PC-3 (cell line): Measurements from ENCODE around the gene ZHX3. TPM values are rescaled to one million over a fixed set of nuclear protein-coding genes. Genes with fewer than 3 reads are reported as not detected.

Experiments used
- ATAC-seq: fragments of 200-7000 bp; cut with Tn5 transposase; 2 replicates; pipeline ENCODE4 v1.9.1; 2020; ENCODE audit warnings: mild to moderate bottlenecking, moderate library complexity
- BruUV-seq: library from RNA; stranded (reverse); fragments of 400-500 nt; replicated peaks from 2 replicates; lab custom pipeline; 2021; lab: Mats Ljungman, UMichigan
- CTCF ChIA-PET: fragments of 300-600 bp; sonication (Branson Sonifier 250); formaldehyde crosslinking; loops from one replicate; lab custom pipeline; 2022; ENCODE audit warnings: antibody characterized with exemption; lab: Charles Lee
- POLR2A ChIA-PET: fragments of 300-600 bp; sonication (Branson Sonifier 250); formaldehyde crosslinking; loops from one replicate; lab custom pipeline; 2022; ENCODE audit warnings: antibody characterized with exemption; ENCODE audit not compliant: unreplicated experiment; lab: Charles Lee
- DNase-seq: peaks from one replicate; pipeline ENCODE4 v3.0.0-alpha.2; 2015
- H2AFZ ChIP-seq: fragments of 300-600 bp; sonication (generic); 2 replicates; pipeline ENCODE4 v1.6.0; 2016; ENCODE audit warnings: antibody characterized with exemption, low read length
- H3F3A ChIP-seq: fragments of 300-600 bp; sonication (generic); one replicate; pipeline ENCODE4 v1.6.0; 2017; ENCODE audit warnings: antibody characterized with exemption, low read length, control low read depth, mild to moderate bottlenecking; ENCODE audit not compliant: unreplicated experiment
- H3K27ac ChIP-seq: fragments of 300-600 bp; sonication (generic); 2 replicates; pipeline ENCODE4 v1.5.1; 2016; ENCODE audit warnings: mild to moderate bottlenecking, low read length
- H3K27me3 ChIP-seq: fragments of 300-600 bp; sonication (generic); 2 replicates; pipeline ENCODE4 v1.6.1; 2016; ENCODE audit warnings: low read length, mixed read lengths
- H3K36me3 ChIP-seq: fragments of 300-600 bp; sonication (generic); 2 replicates; pipeline ENCODE4 v1.6.1; 2016; ENCODE audit warnings: low read depth, mixed run types, low read length, mixed read lengths
- H3K4me1 ChIP-seq: fragments of 300-600 bp; sonication (generic); 2 replicates; pipeline ENCODE4 v1.5.1; 2016; ENCODE audit warnings: low read length; ENCODE audit not compliant: insufficient read depth
- H3K4me2 ChIP-seq: fragments of 300-600 bp; sonication (generic); 2 replicates; pipeline ENCODE4 v1.6.0; 2016; ENCODE audit warnings: low read length
- H3K4me3 ChIP-seq: fragments of 300-600 bp; sonication (generic); 2 replicates; pipeline ENCODE4 v1.5.1; 2016; ENCODE audit warnings: mild to moderate bottlenecking, low read length, mixed read lengths
- H3K79me2 ChIP-seq: fragments of 300-600 bp; sonication (generic); 2 replicates; pipeline ENCODE4 v1.6.1; 2017; ENCODE audit warnings: low read length, mixed read lengths
- H3K9ac ChIP-seq: fragments of 300-600 bp; sonication (generic); 2 replicates; pipeline ENCODE4 v1.6.0; 2016; ENCODE audit warnings: mild to moderate bottlenecking, low read length
- H3K9me2 ChIP-seq: fragments of 300-600 bp; sonication (generic); replicated peaks from 2 replicates; pipeline ENCODE4 v1.6.1; 2016; ENCODE audit warnings: mixed run types, low read length, mixed read lengths
- H3K9me3 ChIP-seq: fragments of 300-600 bp; sonication (generic); 2 replicates; pipeline ENCODE4 v1.6.1; 2016; ENCODE audit warnings: low read length, mixed read lengths
- H4K20me1 ChIP-seq: fragments of 300-600 bp; sonication (generic); 2 replicates; pipeline ENCODE4 v1.6.1; 2016; ENCODE audit warnings: low read length, mixed read lengths
- EZH2 ChIP-seq: fragments of 300-600 bp; sonication (generic); IDR thresholded peaks from one replicate; pipeline ENCODE4 v1.6.1; 2017; ENCODE audit warnings: antibody characterized with exemption, mild to moderate bottlenecking, low read length; ENCODE audit not compliant: unreplicated experiment
- EZH2phosphoT487 ChIP-seq: fragments of 300-600 bp; sonication (generic); IDR thresholded peaks from 2 replicates; pipeline ENCODE4 v1.6.1; 2018; ENCODE audit warnings: mild to moderate bottlenecking, antibody characterized with exemption, low read length, borderline replicate concordance
- intact Hi-C: fragments of 100-400 bp; cut with micrococcal nuclease; formaldehyde crosslinking; loops from 2 replicates; pipeline ENCODE4 v1.9.0; 2023
- total RNA-seq: library from RNA; depleted of rRNA; stranded (reverse); fragments of >200 nt; gene quantifications from 2 replicates; pipeline ENCODE4 v1.2.3, GENCODE V29; 2014
- TF ChIP-seq, protein P1 (sequence below): fragments of 300-600 bp; sonication (generic); conservative IDR thresholded peaks from 2 replicates; pipeline ENCODE4 v1.5.1; 2017; ENCODE audit warnings: antibody characterized with exemption, low read depth, mild to moderate bottlenecking, low read length

Gene ZHX3
- total RNA-seq, 1 experiment from 2014 or later, result 14.0 TPM

DNA sequence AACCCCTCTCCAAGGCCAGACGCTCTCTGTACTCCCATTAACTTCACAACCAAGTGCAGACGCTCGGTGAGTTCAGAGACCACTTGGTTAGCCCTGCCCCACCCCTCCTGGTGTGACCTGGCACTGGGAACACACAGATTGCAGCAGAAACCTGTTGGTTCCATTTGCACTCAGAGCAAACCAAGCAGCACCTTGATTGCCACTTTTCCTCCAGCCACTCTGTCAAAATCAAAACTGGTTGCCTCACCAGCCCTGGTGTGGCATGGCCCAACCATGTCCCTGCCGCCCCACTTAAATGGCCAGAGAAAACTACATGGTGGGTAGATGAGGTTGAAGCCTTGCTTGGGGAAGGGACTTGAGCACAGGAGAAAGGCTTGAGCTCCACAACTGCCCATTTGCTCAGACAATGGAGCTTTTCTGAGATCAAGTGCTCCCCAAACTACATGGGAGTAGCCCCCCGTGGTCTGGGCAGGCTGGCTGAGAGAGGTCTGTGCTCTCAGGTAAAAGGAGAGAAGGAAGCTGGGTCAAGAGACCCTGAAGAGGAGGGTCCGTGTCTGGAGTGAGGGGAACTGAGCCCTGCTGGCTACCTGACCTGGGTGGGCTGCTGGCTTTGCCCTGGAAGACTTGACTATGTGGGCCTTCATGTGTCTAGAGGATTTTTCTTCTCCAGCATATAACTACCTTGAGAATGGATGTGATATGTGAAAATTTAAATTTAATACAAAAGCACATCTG, 136.8 kb downstream of the ZHX3 start:
- BruUV-seq, result no TSS peak
- ChIA-PET CTCF (no interaction called here), POLR2A (no interaction called here)
- no peaks in the 10 kb centered on the region for H3K79me2 ChIP-seq
- intact Hi-C loops, result no loop called here
- no peak overlapping the region for H3K4me2 ChIP-seq
- no peaks in the 10 kb centered on the region for H3K27me3 ChIP-seq
- H3K9me3 ChIP-seq, result no peaks in the 10 kb centered on the region
- no peak overlapping the region for H3K9ac ChIP-seq
- H3K9me2 ChIP-seq, result no peaks in the 10 kb centered on the region
- H3K36me3 ChIP-seq, result peaks cover 12% of the 10 kb centered on the region; the same call in 1 of the 2 replicates
- ATAC-seq, result no peak
- H3K4me3 ChIP-seq, result no peak overlapping the region
- H4K20me1 ChIP-seq, result no peaks in the 10 kb centered on the region
- no peak overlapping the region for H2AFZ ChIP-seq
- no peak overlapping the region for H3K27ac ChIP-seq
- TF ChIP-seq, protein P1, sequence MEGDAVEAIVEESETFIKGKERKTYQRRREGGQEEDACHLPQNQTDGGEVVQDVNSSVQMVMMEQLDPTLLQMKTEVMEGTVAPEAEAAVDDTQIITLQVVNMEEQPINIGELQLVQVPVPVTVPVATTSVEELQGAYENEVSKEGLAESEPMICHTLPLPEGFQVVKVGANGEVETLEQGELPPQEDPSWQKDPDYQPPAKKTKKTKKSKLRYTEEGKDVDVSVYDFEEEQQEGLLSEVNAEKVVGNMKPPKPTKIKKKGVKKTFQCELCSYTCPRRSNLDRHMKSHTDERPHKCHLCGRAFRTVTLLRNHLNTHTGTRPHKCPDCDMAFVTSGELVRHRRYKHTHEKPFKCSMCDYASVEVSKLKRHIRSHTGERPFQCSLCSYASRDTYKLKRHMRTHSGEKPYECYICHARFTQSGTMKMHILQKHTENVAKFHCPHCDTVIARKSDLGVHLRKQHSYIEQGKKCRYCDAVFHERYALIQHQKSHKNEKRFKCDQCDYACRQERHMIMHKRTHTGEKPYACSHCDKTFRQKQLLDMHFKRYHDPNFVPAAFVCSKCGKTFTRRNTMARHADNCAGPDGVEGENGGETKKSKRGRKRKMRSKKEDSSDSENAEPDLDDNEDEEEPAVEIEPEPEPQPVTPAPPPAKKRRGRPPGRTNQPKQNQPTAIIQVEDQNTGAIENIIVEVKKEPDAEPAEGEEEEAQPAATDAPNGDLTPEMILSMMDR, result no peak
- no peak for TF ChIP-seq EZH2
- TF ChIP-seq EZH2phosphoT487, result no peak
- H3K4me1 ChIP-seq, result peaks cover 28% of the 10 kb centered on the region
- H3F3A ChIP-seq, result no peaks in the 10 kb centered on the region
- DNase-seq, result no peak

DNA sequence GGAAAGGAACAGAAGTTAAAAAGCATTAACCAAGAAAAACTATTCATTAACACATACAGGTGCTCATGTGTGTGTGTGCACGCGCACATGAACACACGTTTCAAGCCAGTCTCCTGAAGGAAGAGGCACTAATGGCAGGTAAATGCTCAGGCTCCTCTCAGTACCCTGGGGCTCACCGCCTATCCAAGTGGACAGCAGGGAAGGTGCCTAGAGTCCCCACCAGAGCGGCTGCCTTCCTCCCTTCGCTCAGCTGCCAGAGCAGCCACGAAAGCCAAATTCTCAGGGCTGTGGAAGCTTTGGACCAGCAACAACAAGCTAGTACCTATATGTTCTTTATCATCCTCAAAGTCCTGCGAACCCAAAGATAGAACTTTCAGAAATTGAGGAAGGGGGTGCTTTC, 137.6 kb downstream of the ZHX3 start:
- CTCF ChIA-PET, result no interaction called here
- H3K27ac ChIP-seq, result no peak overlapping the region
- H3K4me1 ChIP-seq, result peaks cover 28% of the 10 kb centered on the region
- no peak overlapping the region for H3K9ac ChIP-seq
- DNase-seq (no peak), ATAC-seq (no peak)
- no peaks in the 10 kb centered on the region for H4K20me1 ChIP-seq
- no peak overlapping the region for H2AFZ ChIP-seq
- no peaks in the 10 kb centered on the region for H3K9me2 ChIP-seq
- H3K27me3 ChIP-seq, result no peaks in the 10 kb centered on the region
- no peaks in the 10 kb centered on the region for H3K79me2 ChIP-seq
- POLR2A ChIA-PET, result no interaction called here
- TF ChIP-seq EZH2 (no peak), EZH2phosphoT487 (no peak)
- TF ChIP-seq, protein P1, result no peak
- peaks cover 12% of the 10 kb centered on the region; the same call in 1 of the 2 replicates for H3K36me3 ChIP-seq
- no peak overlapping the region for H3K4me3 ChIP-seq
- H3F3A ChIP-seq, result no peaks in the 10 kb centered on the region
- no peak overlapping the region for H3K4me2 ChIP-seq
- intact Hi-C loops, result no loop called here
- no TSS peak for BruUV-seq
- no peaks in the 10 kb centered on the region for H3K9me3 ChIP-seq

DNA sequence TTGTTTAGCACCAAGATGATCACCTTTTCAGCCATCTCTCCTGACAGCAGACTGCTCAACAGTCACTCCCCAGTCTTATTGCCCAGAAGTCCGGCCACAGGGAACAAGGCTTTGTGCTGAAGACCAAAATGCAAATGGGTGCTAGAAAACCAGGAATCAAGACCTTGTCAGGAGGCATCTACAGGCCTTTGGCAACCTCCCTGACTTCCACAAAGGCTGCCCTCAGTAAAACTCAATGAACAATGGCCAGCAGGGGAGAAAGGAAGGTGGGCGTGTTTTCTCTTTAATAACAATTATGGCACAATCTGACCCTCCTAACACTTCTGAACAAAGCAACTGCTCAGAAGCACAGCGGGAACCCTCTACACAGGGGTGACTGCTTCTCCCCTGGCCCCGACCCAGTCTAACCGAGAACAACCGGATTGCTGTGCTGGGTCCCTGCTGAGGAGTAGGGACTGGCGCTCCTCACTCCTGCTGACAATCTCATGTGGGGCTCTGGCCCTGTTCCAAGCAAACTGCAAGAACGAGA, 138.6 kb downstream of the ZHX3 start:
- TF ChIP-seq EZH2 (no peak), EZH2phosphoT487 (no peak)
- TF ChIP-seq, protein P1, result no peak
- no peaks in the 10 kb centered on the region for H3K27me3 ChIP-seq
- H3K4me1 ChIP-seq, result peaks cover 28% of the 10 kb centered on the region
- no peak overlapping the region for H2AFZ ChIP-seq
- ChIA-PET POLR2A (no interaction called here), CTCF (interaction anchor here (0.6 kb wide), 1 partner anchor 53 kb away, joined by 3 read pairs; no protein-coding TSS in a partner anchor)
- no peak overlapping the region for H3K9ac ChIP-seq
- no TSS peak for BruUV-seq
- no peaks in the 10 kb centered on the region for H3K79me2 ChIP-seq
- no peak overlapping the region for H3K4me2 ChIP-seq
- no peak overlapping the region for H3K27ac ChIP-seq
- H3K36me3 ChIP-seq, result peaks cover 18% of the 10 kb centered on the region
- H3K9me3 ChIP-seq, result no peaks in the 10 kb centered on the region
- ATAC-seq, result no peak
- intact Hi-C loops, result no loop called here
- no peaks in the 10 kb centered on the region for H3K9me2 ChIP-seq
- no peaks in the 10 kb centered on the region for H3F3A ChIP-seq
- H4K20me1 ChIP-seq, result no peaks in the 10 kb centered on the region
- DNase-seq, result no peak
- H3K4me3 ChIP-seq, result no peak overlapping the region
